ENCODE data around the gene DUSP9. TPM values are rescaled to one million over a fixed set of nuclear protein-coding genes. Genes with fewer than 3 reads are reported as not detected.

Gene DUSP9
- total and polyA plus RNA-seq, 2 donors (not counting 3 experiments of a cell fraction or from before 2014, with no cell fraction given), result 0.04 TPM; not detected in 1

DNA sequence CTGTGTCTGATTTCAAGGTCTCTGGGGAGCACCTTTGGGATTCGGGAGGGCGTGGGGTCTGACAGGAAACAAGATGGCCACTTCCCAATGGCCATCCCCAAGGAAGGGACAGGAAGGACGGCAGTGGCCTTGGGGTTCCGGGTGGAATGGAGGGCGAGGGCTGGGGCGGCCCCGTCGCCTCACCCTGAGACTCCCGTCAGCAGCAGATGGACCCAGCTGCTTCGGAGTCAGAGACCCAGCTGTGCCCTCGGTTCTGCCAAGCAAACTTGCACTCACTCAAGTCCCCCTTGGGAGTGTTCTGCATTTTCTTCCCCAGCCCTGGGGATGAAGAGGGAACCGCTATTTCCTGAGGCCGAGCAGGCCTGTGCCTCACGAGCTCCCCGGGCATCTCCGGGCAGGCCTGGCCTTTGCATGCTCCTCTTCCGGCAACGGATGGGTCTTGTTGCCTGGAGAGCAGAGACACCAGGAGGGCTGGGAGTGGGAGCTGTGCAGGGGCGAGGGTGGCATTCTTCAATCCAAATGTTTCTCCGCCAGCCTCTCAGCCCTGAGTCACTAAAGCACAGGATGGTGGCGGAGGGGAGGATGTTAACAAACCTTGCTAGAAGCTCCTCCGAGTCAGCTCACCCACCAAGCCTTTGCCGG is 6.8 kb upstream of the DUSP9 start:
- Histone ChIP-seq H3K4me3 (replicated peaks in 1 of 3; ENCODE audit: insufficient read depth in 1 of 3, low read depth in 1 of 3, low read length in 3 of 3) (no peak overlapping the region), H3K79me2 (ENCODE audit: control insufficient read depth, insufficient read depth, low read length) (no peaks in the 10 kb centered on the region), H3K36me3 (ENCODE audit: control insufficient read depth in 2 of 2, extremely low read depth in 1 of 2, insufficient read depth in 2 of 2, low read length in 2 of 2) (no peaks in the 10 kb centered on the region), H3K27ac (ENCODE audit: insufficient read depth, low read depth, low read length) (no peak overlapping the region), H3K4me2 (ENCODE audit: insufficient read depth, low read length) (no peak overlapping the region), H3K27me3 (ENCODE audit: control insufficient read depth in 2 of 2, insufficient read depth in 2 of 2, low read length in 2 of 2) (peaks cover 30 to 31% of the 10 kb centered on the region in 2 experiments), H4K20me1 (replicated peaks; ENCODE audit: control insufficient read depth, extremely low read depth, insufficient read depth, low read length) (no peaks in the 10 kb centered on the region), H3K9ac (replicated peaks; ENCODE audit: extremely low read depth, insufficient read depth, low read length) (no peak overlapping the region), H3K9me3 (replicated peaks; ENCODE audit: control insufficient read depth, insufficient read depth, low read length) (no peaks in the 10 kb centered on the region), H2AFZ (ENCODE audit: low read depth, low read length) (no peak overlapping the region), H3K4me1 (ENCODE audit: control insufficient read depth, extremely low read depth, insufficient read depth, low read length) (no peaks in the 10 kb centered on the region), H3K9me1 (replicated peaks; ENCODE audit: control insufficient read depth, extremely low read depth, insufficient read depth, low read length) (no peaks in the 10 kb centered on the region)
- ChIA-PET POLR2A (no interaction called here), CTCF (interaction anchor here (1.0 to 1.2 kb wide), 2 partner anchors 28 kb away, joined by 4 read pairs; no protein-coding TSS in a partner anchor)
- DNase-seq (ENCODE audit: low read depth, low spot score) (no peak), FAIRE-seq (no peak)
- TF ChIP-seq EZH2 (IDR thresholded peaks at IDR 0.05; ENCODE audit: borderline replicate concordance, low read depth, low read length, severe bottlenecking) (no peak), MYC (IDR thresholded peaks at IDR 0.05; ENCODE audit: low read depth, low read length) (no peak), POLR2A (IDR thresholded peaks at IDR 0.05; ENCODE audit: low read depth, low read length) (no peak), FOS (IDR thresholded peaks at IDR 0.05; ENCODE audit: borderline replicate concordance, insufficient read depth, low read length) (no peak), POLR2AphosphoS5 (IDR thresholded peaks at IDR 0.05; ENCODE audit: insufficient read depth, low read depth, low read length) (no peak), GATA2 (IDR thresholded peaks at IDR 0.05; ENCODE audit: insufficient read depth, insufficient read length, low read depth, low read length) (no peak), JUN (IDR thresholded peaks at IDR 0.05; ENCODE audit: borderline replicate concordance, insufficient read depth, insufficient read length, low read depth) (no peak)
- TF ChIP-seq, protein P1, sequence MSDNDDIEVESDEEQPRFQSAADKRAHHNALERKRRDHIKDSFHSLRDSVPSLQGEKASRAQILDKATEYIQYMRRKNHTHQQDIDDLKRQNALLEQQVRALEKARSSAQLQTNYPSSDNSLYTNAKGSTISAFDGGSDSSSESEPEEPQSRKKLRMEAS (IDR thresholded peaks at IDR 0.05; ENCODE audit: insufficient read depth, insufficient read length), result no peak
- TF ChIP-seq, protein P2, sequence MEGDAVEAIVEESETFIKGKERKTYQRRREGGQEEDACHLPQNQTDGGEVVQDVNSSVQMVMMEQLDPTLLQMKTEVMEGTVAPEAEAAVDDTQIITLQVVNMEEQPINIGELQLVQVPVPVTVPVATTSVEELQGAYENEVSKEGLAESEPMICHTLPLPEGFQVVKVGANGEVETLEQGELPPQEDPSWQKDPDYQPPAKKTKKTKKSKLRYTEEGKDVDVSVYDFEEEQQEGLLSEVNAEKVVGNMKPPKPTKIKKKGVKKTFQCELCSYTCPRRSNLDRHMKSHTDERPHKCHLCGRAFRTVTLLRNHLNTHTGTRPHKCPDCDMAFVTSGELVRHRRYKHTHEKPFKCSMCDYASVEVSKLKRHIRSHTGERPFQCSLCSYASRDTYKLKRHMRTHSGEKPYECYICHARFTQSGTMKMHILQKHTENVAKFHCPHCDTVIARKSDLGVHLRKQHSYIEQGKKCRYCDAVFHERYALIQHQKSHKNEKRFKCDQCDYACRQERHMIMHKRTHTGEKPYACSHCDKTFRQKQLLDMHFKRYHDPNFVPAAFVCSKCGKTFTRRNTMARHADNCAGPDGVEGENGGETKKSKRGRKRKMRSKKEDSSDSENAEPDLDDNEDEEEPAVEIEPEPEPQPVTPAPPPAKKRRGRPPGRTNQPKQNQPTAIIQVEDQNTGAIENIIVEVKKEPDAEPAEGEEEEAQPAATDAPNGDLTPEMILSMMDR (IDR thresholded peaks at IDR 0.05; ENCODE audit: extremely low read depth in 1 of 2, insufficient read depth in 1 of 2, low read depth in 1 of 2, low read length in 2 of 2), result no peak
- dilution Hi-C loops (cut with MboI; ENCODE audit: extremely low pct_ligation_motif_present, low sequenced_read_pairs) (no loop called here), intact Hi-C loops (cut with micrococcal nuclease) (no loop called here)
- BruUV-seq (replicated peaks), result no TSS peak
